T-helper 9 cell (primary cell): ENCODE data around the gene CCDC8.
"Not testable (repeated sequence)": the region's sequence is repeated elsewhere in the genome, so short reads cannot be mapped to it uniquely, and the experiment has no call there.

Experiments
- DNase-seq: peaks from one replicate; pipeline ENCODE4 v3.0.0-alpha.2; 2020

Gene CCDC8

DNA sequence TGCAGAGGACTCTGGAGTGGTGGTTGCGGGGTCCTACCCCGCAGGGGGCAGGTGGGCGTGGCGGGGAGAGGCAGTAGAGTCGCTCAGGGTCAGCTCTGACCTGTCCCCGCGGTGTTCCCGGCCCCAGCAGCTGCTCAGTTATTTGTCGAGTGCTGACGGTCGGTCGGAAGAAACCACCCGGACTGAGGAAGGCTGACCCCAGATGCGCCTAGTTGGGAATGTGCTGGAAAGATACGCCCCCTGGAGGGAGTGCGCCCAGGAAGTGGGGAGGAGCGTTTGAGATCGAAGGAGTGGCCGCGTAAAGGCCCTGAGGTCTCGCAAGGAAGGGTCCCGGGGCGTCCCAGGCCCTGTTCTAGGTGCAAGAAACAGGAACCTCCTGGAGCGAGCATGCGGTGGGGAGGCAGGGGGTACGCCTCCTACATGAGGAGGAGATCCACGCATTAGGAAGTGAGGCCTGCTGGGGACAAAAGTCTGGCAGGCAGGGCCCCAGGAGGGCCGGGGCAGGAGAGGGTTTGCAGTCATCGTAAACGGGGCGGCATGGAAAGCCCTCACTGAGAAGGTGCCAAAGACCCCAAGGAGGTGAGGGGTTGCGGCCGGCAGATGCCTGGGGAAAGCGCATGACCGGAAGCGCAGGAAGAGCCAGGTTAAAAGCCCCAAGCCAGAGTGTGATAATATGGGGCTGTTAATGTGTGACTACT is 9.2 kb downstream of the CCDC8 start:
- DNase-seq: no peak

DNA sequence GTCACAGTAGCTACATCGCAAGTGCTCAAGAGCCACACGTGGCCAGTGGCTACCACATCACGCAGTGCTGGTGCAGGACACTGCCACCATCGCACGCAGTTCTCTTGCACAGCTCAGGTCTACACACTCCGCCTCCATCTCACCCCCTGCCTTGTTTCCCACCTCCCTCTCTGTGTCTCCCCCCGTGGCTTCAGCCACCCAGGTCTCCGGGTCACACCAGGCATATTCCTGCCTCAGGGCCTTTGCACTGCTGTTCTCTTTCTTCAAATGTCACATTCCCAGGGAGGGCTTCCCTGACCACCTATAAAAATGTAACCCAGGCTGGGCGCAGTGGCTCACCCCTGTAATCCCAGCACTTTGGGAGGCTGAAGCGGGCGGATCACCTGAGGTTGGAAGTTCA is 10.6 kb downstream of the CCDC8 start:
- no peak for DNase-seq

DNA sequence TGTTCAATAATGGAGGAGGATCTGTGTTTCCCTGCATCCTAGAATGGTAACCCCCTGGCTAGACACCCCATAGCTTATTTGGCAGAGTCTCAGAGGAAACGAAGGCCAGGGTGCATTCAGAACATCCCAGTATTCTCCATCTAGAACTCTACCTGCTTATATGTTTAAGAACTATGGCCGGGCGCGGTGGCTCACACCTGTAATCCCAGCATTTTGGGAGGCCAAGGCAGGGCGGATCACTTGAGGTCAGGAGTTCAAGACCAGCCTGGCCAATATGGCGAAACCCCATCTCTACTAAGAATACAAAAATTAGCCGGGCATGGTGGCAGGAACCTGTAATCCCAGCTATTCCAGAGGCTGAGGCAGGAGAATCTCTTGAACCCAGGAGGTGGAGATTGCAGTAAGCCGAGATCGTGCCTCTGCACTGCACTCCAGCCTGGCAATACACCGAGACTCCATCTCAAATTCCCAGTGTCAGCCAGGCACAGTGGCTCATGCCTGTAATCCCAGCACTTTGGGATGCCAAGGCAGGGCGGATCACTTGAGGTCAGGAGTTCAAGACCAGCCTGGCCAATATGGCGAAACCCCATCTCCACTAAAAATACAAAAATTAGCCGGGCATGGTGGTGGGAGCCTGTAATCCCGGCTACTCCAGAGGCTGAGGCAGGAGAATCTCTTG is 15.4 kb downstream of the CCDC8 start:
- DNase-seq: not testable (repeated sequence)

DNA sequence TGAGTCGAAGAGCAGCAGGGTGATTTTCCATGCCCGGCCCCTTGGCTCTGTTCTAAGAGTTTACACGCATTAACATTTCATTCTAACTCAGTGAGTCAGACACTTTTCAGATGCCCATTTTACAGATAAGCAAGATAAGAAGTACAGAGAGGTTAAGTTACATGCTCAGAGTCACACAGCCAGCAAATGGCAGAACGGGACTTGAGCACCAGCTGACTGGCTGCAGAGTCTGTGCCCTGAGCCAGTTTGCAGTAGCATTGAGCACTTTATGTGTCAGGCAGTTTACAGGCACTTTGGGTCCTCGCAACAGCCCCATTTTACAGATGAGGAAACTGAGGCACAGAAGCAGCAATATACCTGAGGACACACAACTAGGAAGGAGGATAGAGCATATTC is 19.0 kb downstream of the CCDC8 start:
- DNase-seq: no peak

DNA sequence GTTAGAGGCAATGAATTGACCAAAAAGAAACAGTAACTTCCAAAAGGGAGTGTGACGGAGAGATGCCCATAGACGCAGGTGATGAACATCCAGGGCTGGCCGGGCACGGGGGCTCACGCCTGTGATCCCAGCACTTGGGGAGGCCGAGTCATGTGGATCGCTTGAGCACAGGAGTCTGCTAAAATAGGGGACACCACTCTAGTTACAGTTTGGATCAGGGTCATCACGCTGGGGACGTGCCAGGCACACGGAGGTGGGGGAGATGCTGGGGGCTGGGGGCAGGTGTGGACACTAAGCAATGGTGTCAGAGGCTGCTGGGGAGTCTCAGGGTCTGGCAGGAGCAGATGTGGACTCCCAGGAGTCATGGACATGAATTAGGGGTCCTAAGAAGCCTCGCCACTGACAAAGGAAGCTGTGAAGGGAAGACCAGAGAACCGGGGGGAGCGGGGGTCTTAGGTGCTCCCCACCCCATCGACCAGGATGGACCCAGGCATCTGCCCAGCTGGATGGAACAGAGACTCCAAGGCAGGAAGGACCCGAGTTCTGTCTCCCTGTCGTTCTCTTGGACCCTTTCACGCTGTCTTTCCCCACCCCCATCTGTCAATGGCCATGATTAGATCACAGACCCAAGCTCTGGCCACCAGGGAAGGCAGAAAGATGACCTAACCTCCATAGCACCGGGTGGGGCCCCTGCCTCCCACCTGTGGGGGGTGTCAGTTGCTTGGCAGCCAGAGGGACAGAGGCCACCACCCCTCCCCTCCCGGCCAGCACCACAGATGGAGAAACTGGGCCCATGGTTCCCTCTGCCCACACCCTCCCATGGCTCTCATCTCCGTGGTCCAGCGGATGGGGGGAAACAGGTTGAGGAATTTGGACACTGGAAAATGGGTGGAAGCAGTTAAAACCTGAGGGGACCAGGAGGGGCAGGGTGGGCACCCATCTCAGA is 19.6 kb downstream of the CCDC8 start:
- DNase-seq: no peak

DNA sequence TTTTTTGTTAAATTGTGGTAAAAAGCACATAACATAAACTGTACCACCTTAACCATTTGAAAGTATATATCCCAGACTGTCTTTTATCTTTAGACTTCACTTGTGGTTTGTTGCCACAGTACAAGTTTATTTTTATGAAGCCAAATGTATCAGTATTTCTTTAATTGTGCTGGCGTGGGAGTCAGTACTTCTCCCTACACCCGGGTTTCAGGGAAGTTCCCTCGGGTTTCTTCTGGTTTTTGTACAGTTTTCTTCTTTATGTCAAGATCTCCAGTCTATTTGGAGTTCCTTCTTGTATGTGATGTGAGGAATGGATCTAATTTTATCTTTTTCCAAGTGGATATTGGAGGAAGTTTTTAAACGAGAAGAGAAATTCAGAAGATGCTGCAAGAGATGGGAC is 20.5 kb downstream of the CCDC8 start:
- DNase-seq: no peak

DNA sequence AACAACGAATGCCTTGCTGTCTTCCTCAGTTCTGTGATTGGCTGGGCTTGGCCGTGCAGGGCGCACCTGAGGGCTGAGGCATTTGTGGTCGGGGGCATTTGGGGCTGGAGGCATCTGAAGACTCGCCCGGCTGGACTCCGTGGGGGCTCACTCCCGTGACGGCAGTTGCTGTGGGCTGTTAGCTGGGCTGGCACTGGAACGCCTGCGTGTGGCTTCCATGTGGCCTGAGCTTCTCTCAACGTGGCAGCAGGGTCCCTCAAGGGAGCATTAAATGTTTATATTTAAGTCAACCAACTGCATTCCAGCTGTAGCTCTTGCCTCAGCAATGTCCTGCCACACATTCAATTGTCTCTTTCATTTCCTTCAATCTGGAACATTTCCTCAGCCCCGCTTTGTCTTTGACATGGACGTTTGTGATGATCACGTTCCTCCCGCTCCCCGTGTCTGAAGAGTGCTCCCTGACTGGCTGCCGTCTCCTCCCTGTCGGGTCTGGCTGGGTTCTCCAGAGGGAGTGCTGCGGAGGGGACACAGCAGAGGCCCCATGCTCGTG is 21.0 kb downstream of the CCDC8 start:
- no peak for DNase-seq

DNA sequence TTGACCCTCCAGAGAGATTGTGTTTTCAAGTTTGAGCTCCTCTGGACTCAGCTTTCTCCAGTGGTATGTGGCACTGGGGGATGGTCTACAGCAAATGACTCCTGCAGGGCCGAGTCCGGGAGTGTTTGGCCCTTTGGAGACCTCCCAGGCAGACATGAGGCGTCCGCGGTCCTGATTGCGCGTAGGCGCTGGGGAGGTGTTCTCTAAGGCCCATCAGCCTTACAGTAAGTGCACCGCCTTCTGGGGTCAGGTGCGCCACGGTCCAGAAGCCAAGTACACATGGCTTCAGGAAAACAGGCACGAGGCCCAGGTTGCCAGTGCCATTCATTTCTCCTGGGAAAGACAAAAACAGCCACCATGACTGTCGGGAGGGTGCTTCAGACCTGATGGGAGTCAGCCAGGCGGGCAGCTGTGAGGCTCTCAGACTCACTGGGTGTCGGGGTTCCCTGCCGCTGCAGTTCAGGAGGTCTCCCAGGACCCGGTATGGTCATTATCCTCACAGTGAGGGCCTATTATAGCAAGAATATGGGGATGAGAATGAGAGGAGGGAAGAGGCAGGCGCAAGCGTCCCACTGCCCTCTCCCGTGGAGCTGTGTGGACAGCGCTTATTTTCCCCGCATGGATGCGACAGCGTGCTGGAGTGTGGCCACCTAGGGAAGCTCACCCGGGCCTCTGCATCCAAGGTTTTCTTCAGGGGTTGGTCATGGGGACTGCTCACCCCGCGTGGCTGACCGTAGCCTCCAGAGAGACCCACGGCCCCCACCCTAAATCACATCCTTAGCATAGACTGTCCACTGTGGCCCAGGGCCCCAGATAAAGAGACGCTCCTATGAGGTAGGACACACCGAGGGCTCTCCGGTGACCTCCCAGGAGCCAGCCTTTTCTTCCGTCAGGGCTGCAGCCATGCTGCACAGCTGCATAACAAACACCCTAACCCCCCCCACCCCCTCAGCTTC is 21.8 kb downstream of the CCDC8 start:
- no peak for DNase-seq

DNA sequence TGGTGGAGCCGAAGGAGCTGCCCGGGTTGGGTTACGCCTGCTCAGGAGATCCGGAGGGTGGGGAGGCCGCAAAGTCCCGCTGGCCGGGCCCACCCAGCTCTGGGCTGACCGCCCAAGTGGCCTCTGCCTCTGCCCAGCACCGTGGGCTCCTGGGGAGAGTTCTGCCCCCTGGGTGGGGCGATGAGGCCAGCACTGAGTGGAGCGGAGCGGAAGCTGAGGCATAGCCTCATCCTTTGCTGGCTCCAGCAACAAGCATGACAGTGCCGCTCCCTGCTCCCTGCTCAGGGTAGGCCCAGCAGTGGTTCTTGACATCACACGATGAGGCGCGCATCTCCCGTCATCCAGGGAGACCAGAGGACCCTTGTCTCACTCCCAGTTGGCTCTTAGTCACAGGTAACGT is 22.5 kb downstream of the CCDC8 start:
- no peak for DNase-seq

DNA sequence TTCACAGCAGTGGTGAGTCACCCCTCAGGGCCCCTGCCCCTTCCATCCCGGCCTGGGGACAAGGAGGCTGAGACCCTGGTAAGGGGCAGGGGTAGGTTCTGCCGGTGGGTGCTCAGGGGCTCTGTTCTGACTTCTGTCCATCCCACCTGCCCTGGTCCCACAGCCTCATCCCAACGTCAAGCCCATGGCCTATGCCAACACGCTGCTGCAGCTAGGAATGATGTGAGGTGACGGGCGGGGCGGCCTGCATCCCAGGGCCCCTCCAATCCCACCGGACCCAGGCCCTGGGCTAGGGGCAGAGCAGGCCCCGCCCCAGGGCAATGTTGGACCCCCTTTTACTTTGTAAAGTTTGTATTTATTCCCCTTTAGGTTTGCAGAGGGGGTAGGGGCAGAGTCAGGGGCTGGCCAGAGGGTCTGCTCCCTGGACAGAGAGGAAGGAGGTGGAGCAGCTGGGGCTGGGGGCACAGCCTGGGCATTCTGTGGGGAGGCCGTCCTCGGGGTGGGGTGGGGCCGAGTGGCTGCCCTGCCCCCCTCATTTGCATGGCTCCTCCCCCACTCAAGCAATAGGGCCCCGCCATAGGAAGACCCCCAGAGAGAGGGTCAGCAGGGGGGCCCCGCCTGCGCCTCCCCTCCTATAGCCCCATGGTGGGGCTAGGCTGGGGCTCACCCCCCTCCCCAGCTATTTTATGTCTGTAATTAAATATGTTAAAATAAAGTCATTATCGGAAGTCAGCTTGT is 23.1 kb downstream of the CCDC8 start:
- DNase-seq: no peak

DNA sequence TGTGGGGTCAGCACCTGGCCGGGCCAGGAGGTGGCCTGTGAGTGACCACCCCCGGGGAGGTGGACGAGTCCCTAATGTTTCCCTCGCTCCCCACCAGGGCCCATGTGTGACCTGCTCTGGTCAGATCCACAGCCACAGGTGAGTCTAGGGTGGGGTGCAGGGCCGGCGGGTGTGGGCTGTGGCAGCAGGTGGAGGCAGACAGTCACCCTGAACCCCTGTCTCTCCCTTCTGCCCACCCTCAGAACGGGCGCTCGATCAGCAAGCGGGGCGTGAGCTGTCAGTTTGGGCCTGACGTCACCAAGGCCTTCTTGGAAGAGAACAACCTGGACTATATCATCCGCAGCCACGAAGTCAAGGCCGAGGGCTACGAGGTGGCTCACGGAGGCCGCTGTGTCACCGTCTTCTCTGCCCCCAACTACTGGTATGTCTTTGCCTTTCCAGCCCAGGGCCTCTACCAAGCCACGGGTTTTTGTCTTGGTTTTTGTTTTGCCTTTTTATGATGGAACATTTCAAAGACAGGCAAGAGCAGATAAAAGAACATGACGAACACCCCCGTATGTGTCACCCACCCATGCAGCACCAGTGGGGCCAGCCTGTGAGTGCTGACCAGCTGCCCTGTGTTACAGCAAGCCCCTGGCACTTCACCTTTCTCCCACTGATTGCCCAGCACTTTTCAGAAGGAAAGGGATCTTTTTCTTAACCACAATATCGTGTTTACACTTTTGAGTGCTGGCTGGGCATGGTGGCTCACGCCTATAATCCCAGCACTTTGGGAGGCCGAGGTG is 24.9 kb downstream of the CCDC8 start:
- DNase-seq: no peak

DNA sequence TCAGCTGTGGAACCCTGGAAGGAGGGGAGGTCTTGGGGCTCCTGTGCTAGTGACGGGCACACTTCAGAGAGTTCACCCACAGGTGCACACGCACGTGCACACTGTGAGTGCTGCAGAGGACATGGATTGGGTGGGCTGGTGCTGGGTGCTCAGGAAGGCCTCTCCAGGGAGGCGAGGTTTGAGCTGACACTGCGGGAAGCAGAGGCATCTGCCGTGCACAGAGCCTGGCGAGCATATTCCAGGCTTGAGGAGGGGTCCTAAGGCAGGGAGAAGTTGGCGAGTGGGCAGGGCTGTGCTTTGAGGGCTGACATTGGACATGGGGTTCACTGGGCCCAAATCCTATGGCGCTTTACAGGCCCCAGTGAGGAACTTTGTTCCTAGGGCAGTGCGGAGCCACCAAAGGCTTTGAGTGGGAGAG is 25.6 kb downstream of the CCDC8 start:
- no peak for DNase-seq

DNA sequence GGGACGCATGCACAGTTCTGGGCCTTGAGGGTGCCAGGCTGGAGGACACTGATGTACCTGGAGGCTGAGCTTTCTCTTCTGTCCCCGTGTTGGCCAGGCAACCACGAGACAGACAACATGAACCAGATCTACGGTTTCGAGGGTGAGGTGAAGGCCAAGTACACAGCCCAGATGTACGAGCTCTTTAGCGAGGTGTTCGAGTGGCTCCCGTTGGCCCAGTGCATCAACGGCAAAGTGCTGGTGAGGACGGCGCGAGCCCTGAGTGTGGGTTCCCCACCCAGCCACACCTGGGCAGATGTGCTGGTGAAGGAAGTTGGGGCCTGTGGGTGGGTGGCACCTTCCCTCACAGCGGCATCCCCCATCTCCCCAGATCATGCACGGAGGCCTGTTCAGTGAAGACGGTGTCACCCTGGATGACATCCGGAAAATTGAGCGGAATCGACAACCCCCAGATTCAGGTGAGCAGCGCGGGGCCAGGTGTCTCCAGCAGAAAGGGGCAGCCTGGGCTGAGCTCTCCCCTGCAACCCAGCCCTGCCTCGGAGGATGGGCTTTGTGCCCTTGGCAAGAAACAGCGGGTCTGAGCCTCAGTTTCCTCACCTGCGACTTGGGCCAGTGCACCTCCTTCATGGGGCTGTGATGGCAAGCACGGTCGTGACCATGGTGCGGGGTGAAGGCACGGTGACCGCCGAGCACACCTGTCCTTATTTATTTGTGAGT is 26.2 kb downstream of the CCDC8 start:
- no peak for DNase-seq

DNA sequence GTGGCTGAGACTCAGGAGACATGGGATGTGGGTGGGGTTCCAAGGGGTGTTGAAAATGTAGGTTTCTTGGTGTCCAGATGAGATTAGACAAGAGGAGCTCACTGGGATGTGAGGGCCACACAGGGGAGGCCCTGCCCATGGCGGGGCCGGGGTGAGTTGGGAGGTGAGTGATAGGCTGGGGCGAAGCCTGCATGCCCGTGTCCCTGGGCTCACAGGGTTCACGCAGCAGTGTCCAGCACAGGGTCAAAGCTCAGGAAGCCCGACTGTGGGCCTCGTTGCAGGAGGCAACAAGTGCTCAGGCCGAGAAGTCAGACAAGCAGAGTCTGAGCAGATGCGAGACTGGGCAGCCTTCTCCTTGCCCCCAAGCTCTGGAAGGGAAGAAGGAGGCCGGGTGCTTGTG is 27.2 kb downstream of the CCDC8 start:
- DNase-seq: no peak

DNA sequence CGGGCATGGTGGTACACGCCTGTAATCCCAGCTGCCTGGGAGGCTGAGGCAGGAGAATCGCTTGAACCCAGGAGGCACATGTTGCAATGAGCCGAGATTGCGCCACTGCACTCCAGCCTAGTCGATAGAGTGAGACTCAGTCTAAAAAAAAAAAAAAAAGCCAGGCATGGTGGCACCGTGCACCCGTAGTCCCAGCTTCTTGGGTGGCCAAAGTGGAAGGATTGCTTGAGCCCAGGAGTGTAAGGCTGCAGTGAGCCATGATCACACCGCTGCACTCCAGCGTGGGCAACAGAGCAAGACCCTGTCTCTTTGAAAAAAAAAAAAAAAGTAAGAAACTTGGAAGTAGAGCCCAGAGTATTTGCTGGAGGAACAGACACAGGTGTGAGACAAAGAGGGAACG is 27.7 kb downstream of the CCDC8 start:
- no peak for DNase-seq

DNA sequence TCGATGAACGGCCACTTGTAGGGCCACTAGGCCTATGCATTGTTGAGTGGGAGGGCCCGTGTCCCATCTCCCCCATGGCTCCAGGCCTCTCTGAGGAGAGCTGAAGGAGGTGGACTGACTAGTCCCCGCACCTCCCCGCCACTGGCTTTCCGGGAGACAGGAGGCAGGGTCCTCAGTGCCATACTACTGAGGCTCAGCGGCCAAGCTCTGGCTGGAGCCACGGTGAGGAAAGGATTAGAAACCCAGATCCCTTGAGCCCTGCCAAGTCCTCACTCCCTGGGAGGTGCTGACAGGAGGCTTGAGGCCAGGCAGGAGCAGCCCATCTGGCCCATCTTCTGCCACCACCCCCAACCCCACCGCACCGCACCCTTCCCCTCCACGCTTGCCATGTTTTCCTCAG is 29.0 kb downstream of the CCDC8 start:
- DNase-seq: no peak

DNA sequence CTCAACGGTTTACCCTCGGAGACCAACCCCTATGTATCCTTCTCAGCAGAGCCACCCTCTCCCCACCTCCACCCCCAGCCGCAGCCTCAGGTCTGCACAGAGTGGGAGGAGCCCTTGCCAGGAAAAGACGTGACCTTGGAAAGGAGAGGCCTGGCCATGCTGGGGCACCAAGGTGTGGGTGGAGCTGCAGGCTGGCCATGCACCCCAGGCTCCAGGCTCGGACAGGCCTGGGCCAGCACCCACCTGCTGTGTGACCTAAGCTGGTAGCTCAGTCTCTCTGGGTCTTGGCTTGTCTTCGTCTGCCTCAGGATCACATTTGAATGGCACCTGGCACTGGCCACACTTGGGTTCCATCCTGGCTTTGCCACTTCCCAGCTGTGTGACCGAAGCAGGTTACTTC is 29.5 kb downstream of the CCDC8 start:
- no peak for DNase-seq

DNA sequence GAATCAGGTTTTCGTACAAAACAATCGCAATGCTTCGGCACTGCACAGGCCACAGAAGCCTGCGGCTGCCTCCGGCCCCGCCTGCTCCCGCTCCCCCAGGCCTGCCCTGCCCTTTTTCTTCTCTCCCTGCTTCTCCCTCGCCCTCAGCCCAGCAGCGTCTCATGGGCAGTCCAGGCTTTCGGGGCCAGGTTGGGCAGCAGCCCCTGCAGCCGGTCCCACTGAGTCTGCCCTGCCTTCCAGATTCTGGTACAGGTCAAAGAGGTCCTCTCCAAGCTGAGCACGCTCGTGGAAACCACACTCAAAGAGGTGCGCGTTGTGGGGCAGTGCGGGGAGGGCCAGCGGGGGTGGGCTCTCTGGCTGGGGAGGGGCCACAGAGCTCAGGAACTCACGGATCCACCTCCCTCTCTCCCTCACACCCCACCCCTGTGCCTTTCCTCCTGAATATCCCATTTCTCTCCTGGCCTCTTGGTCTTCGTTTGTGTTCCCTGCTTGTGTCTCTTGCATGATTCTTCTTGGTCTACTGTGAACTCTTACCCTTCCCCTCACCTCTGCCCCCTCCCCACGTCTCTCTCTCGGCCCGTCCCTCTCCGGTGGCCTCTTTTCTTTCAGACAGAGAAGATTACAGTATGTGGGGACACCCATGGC is 30.1 kb downstream of the CCDC8 start:
- no peak for DNase-seq

DNA sequence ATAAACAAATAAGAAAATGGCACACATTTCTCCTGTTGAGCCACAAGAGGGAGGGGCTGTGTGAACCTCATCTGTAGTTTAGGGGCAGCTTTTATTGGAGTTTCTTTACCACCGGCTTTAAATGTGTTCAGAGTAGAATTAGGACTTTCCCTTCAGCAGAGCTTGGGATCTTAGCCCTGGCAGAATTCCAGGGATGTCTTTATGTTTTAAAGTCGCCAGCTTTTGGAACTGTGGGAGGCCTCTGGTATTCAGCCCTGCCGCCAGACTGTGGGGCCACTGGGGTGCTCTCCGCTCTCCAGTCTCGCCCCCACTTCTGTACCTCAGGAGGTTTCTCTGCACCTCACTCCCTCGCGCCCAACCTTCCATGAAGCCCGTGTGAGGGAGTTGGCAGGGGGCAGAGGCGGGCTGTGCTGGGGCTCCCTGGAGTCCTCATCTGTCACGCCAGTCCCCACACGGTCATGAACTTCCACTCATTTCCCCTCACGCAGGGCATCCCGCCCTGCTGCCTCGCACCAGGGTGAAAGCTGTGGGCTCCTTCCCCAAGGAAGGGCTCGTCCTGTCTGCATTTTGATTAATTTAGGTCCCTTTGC is 31.5 kb downstream of the CCDC8 start:
- DNase-seq: no peak
